ENCODE results near the gene TEAD3.
"Not testable (repeated sequence)": the region's sequence is repeated elsewhere in the genome, so short reads cannot be mapped to it uniquely, and the experiment has no call there.

Gene TEAD3

DNA sequence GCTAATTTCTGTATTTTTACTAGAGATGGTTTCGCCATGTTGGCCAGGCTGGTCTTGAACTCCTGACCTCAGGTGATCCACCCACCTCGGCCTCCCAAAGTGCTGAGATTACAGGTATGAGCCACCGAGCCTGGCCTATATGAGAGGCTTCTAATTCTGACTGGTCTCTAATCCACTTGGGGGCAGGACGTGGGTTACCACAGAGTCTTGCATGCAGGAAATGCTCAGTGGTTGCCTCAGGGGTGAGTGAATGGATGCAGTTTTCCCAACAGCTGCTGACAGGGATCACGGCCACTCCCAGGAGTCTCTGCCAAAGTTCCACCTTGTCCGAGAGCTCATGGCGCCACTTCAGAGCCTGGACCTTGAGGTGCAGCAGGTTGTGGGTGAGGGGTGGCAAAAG is 51.2 kb downstream of the TEAD3 start:
- DNase-seq = no peak

DNA sequence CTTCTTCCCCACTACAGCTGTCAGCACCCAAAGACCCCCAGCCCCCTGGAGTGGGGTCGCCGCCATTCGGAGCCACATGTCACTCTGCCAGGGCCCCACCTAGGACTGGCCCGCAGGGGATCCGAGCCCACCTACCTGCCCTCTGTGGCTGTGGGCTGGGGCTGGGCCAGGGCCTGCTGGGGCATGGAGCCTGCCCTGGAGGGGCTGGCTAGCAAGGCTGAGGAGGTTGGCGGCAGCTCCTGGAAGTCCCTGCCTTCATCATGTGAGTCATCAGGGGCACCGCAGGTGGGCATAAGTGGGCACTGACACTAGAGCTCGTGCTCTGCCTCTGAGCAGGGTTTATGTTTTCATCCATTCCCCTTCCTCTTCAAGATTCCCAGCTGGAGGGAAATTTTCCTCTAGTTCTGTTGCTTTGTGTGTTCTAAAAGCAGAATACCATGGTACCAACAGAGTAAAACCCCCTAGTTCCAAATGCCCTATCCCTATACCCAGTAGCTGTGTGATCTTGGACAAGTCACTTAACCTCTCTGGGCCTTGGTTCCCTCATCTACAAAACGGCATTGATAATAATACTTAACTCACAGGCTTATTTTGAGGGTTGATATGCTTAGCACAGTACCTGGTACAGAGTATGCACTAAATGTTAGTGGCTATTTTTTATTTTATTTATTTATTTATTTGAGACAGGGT is 53.4 kb downstream of the TEAD3 start:
- no peak for DNase-seq

DNA sequence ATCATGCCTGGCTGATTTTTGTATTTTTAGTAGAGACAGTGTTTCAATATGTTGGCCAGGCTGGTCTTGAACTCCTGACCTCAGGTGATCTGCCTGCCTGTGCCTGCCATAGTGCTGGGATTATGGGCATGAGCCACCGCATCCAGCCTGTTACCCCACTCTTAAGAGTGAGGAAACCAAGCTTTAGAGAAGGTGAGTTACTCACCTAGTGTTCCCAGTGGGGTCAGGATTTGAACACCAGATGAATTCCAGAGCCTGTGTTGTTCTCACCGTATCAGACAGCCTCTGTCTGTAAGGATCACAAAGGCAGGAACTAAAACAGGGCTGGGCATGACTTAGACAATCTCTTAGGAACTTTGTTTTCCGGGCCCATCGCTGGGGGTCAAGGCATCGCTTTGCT is 54.2 kb downstream of the TEAD3 start:
- no peak for DNase-seq

DNA sequence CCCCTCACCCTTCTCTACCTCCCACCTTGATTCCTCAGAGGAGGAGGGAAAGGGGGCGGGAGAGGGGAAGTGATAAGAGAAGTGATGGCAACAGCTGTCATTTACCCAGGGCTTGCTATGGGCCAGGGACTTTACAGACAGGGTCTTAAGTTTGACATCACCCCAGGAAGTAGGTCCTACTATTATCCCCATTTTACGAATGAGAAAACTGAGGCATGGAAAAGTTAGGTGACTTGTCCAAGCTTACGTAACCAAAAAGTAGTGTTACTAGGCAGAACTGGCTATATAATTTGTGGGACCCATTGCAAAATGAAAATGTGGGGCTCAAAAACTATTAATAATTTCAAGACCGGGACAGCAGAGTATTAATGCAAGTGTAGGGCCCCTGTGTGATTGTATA is 55.2 kb downstream of the TEAD3 start:
- DNase-seq = no peak

DNA sequence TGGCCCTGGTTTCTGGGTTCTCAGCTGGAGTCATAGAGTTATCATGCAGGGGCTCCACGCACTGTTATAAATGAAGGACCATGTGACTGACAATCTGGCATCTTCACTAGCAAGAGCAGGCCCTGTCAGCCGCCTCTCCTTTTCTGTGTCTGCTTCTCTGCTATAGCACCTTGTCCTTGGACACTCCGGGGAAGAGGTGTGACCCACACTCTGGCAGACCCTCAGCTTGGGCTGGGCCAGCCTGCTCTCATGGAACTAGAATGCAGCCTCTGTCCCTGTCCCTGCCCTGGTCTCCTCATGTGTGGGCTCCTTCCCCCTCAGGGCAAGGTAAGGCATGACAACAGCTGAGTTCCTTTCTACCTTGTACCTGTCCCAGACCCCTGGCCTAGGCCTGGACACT is 55.7 kb downstream of the TEAD3 start:
- no peak for DNase-seq

DNA sequence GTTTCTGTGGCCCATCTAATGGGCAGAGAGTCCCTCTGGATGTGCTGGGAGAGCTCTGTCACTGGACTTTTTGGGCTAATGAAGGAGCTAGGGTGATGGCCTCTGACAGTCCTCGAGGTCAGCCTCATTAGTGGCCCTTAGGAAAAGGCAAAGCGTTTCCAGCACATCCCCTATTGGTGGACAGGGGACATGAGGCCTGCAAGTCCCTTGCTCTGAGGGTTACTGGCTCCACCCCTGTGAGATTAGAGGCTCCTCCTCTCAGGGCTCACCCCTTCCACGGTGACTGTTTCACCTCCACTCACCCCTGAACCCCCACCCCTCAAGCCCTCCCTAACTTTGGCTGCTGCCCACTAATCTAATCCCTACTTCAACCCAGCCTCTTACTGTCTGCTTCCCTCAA is 57.6 kb downstream of the TEAD3 start:
- no peak for DNase-seq

DNA sequence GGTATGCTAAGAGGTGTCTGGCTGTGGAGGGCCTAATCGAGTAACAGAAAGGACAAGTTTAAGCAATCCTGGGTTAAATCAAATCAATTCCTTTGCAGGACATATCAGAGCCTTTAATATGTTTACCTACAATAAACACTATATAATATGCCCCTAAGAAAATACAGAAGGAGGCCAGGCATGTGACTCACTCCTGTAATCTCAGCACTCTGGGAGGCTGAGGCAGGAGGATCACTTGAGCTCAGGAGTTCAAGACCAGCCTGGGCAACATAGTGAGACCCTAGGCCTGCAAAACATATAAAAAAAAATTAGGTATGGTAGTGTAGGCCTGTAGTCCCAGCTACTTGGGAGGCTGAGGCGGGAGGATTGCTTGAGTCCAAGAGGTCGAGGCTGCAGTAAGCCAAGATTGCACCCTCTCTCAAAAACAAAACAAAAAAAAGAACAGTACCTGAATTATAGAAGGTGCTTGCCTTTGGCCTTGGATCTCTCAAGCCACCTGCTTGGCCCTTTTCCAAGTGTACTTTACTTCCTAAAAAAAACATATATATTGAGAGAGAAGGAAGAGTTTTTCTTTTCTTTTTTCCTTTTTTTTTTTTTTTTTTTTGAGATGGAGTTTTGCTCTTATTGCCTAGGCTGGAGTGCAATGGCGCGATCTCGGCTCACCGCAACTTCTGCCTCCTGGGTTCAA is 58.4 kb downstream of the TEAD3 start:
- DNase-seq = not testable (repeated sequence)

DNA sequence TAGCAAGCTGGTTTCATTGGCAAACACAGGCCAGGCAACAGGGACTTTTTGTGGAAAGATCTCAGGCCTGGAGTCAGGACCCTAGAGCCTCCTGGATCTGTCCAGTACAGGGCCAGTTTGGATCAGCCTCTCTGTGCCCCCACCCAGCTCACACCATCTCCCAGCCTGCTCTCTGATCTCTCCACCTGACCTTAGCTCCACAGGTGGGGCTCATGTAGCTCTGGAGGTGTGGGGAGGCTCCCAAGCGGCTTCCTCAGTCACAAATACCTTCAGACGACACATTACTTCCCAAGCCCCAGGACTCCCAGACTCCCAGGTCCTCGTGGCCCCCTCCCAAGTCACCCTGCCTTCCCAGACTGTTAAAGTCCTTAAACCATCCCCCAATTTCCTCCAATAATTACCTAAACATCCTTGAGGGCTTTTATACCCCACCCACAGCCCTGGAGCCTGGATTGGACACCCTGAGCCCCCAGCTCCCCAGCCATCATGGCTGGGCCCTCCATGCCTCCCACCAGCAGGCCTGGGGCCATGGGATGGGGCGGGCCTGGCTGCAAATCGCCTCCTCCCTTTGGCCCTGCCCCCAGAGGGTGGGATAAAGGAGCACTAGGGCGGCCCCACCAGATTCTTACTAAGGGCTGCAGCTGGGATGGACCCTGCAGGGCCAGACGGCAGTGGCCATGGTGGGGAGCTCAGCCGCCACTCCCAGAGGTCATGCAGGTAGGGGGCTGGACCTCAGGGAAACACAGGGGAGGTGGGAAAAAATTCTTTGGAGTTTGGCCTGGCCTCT is 60.6 kb downstream of the TEAD3 start:
- DNase-seq = no peak

DNA sequence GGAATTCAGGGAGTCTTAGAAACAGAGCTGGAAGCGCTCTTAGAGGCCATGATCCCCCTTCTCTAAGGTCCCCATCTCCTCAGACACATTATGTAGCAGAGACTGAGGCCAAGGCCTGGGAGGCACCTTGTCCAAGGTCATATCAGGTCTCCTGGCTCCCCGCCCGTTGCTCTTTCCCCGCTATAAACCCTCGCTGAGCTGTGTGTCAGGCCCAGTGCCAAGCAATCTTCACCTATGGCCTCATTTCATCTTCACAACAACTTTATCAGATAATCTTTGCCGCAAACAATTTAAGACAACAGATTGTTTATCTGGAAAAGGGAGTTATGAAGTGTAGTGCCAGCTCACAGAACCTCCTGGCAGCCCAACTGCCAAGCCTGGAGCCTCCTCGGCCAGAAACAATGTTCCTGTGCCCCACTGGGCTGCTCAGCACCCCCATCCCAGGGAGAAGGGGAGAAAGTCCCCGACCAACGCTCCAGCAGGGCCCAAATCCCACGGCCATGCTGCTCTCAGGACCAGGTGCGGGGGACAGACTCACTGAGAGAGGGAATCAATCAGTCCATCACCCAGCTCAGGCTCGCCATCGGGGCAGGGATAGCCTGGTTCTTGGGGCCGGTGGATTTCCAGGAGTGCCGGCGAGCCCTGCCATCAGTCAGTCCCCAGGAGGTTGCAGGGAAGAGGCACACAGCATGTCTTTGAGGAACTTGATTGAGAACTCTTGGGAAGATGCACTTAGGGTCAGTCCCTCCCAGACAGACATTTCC is 61.6 kb downstream of the TEAD3 start:
- DNase-seq = no peak

DNA sequence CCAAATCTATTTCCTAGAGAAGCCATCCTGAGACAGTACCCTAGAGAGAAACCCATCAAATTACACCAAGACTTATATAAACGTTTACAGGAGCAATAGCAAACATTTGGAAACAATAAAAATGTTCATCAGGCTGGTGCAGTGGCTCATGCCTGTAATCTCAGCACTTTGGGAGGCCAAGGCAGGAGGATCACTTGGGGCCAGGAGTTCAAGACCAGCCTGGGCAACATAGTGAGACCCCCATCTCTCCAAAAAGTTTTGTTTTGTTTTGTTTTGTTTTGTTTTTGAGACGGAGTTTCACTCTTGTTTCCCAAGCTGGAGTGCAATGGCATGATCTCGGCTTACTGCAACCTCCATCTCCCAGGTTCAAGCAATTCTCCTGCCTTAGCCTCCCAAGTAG is 64.2 kb downstream of the TEAD3 start:
- not testable (repeated sequence) for DNase-seq

DNA sequence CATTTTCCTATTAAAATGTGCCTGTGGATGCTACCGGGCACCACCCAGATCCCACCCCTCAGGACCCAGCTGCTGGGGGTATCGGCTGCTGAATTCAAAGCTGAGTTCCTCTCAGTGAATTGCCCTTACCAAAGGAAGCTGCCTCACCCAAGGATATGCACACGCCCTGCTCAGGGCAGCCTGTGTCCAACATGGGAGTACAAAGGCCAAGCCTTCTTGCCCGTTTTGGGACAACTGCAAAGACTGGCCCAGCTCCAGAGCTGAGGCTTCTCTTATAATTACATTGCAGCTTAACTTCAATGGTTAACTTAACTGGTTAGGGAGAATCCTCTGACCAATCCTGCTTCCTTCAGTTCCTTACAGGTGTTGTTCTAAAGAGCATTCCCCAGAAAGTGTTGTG is 64.6 kb downstream of the TEAD3 start:
- no peak for DNase-seq

DNA sequence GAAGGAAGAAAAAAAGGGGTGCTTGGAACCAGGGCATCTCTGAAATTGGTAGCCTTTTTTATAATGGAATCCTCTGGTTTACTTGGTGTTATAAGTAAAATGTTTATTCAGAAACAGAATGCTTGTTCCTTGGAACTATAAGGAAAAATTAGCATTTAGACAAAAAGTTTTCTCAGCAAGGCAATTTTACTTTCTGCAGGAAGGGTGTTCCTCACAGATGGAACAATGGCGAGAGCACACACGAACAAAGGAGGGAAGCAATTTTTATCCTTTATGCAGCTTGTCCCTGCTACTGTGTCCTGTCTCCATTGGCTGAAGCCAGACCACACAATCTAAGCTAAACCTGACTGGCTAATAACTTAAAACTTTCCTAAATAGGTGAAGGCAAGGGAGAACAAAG is 67.4 kb downstream of the TEAD3 start:
- DNase-seq = no peak

DNA sequence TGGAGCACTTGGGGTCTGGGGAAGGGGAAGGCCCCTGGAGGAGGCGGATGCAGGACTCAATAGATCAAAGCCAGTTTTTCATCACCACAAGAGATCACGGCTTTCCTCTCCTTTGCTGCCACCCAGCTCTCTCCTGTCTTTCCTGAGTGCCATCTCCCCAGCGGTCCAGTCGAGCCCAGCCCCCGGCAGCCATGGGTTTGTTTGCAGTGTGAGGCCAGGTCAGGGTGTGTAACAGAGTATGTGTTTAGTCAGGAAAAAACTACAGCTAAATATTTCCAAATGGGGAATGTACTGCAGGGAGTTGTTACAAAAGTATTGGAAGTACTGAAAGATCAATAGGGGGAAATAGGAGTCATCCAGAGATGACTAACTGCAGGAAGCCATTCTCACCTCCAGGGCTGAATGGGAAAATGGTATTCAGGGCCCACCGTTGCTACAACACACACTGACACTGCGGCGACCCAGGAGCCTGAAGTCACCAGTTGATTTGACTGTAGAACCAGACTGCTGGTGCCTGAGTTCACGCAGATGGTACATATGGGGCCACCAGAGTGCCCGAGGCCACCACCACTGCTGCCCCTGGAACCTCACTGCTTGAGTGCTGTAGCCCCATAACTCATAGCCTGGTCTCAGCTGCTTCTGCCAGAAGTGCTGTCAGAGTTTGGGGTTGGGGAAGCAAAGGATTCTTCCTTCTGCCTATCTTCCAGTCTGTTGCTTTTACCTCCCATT is 68.3 kb downstream of the TEAD3 start:
- no peak for DNase-seq

DNA sequence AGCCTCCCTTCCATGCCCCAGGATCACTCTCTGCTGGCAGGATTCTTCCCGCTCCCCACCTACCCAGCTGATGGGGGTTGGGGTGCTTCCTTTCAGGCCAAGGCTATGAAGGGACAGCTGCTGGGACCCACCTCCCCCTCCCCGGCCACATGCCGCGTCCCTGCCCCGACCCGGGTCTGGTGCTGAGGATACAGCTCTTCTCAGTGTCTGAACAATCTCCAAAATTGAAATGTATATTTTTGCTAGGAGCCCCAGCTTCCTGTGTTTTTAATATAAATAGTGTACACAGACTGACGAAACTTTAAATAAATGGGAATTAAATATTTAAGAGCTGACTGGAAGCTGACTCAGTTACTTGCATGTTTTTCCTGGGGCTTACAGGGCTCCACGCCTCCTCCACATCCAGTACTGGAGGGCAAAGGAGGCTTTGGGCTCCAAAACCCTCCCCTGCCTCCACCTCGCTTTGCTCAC is 69.0 kb downstream of the TEAD3 start:
- no peak for DNase-seq

DNA sequence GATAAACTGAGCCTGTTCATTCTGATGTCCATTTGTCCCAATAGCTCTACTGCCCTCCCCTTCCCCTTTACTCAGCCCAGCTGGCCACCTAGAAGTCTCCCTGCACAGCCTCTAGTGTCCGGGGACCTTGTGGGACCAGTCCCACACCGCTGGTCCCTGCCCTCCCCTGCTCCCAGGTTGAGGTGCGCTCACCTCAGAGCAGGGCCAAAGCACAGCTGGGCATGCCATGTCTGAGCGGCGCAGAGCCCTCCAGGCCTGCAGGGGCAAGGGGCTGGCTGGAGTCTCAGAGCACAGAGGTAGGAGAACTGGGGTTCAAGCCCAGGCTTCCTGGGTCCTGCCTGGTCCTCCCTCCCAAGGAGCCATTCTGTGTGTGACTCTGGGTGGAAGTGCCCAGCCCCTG is 69.4 kb downstream of the TEAD3 start:
- DNase-seq = no peak

DNA sequence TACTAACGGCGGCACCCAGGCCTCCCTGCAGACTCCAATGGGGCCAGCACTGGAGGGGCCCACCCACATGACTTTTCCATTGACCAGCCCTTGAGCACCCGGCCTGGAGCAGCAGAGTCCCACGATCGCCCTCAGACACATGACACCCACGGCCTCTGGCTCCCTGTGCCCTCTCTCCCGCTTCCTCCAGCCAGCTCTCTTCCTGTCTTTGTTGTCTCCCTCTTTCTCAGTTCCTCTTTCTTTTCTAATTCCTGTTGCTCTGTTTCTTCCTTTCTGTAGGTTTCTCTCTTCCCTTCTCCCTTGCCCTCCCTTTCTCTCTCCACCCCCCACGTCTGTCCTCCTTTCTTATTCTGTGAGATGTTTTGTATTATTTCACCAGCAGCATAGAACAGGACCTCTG is 70.8 kb downstream of the TEAD3 start:
- no peak for DNase-seq

DNA sequence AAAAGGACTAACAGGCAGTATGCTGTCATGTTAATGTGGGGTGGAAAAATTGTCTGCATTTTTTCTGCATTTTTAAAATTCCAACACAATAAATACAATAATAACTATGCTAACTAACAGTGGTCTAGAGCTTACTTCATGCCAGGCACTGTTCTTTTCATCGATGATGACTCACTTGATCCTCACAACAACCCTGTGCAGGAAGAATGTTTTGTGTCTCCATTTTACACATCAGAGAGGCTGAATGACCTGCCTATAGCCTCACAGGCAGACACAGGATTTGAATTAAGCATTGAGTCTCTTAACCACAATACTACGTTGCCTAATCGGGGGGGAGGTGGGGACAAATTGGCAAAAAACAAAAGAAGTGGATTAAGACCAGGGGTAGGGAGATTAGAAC is 71.6 kb downstream of the TEAD3 start:
- DNase-seq = no peak

Data from activated effector memory CD4-positive, alpha-beta T cell treated with anti-CD3 and anti-CD28 coated beads, Interleukin-2, amount 50 U/mL, for 16 hours (primary cell).